ENCODE measurements around the gene TEN1. TPM values are rescaled to one million over a fixed set of nuclear protein-coding genes. Genes with fewer than 3 reads are reported as not detected.
A peak's percentile ranks its signal among the peaks of the same experiment; 100 is the strongest.

Gene TEN1
- total RNA-seq, 1 donor from 2014 or later, result 10.9 TPM

- DNase-seq (no peak), ATAC-seq (peak; percentile 34)
- intact Hi-C loops (cut with DNase I), result no loop called here
- peak overlapping the region; percentile 100 for H3K27ac ChIP-seq
- TF ChIP-seq, protein P1, sequence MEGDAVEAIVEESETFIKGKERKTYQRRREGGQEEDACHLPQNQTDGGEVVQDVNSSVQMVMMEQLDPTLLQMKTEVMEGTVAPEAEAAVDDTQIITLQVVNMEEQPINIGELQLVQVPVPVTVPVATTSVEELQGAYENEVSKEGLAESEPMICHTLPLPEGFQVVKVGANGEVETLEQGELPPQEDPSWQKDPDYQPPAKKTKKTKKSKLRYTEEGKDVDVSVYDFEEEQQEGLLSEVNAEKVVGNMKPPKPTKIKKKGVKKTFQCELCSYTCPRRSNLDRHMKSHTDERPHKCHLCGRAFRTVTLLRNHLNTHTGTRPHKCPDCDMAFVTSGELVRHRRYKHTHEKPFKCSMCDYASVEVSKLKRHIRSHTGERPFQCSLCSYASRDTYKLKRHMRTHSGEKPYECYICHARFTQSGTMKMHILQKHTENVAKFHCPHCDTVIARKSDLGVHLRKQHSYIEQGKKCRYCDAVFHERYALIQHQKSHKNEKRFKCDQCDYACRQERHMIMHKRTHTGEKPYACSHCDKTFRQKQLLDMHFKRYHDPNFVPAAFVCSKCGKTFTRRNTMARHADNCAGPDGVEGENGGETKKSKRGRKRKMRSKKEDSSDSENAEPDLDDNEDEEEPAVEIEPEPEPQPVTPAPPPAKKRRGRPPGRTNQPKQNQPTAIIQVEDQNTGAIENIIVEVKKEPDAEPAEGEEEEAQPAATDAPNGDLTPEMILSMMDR (IDR thresholded peaks at IDR 0.05), result no peak
- H3K4me3 ChIP-seq, result peak overlapping the region; percentile 93
- peaks cover 75% of the 10 kb centered on the region for H3K4me1 ChIP-seq
- H3K9me3 ChIP-seq, result no peaks in the 10 kb centered on the region
- no peaks in the 10 kb centered on the region for H3K27me3 ChIP-seq
- H3K36me3 ChIP-seq, result no peaks in the 10 kb centered on the region
Measured at GRCh38 chr17:75979705-75980187, 706 bp downstream of the TEN1 start.

- Histone ChIP-seq H3K9me3 (no peaks in the 10 kb centered on the region), H3K27me3 (no peaks in the 10 kb centered on the region), H3K36me3 (no peaks in the 10 kb centered on the region), H3K27ac (peak overlapping the region; percentile 100), H3K4me3 (peak overlapping the region; percentile 93), H3K4me1 (peaks cover 73% of the 10 kb centered on the region)
- no peak for ATAC-seq
- TF ChIP-seq, protein P1 (IDR thresholded peaks at IDR 0.05), result no peak
- intact Hi-C loops (cut with DNase I), result no loop called here
- DNase-seq, result peak; percentile 36
Measured at GRCh38 chr17:75980188-75981018, 1.4 kb downstream of the TEN1 start.

- H3K4me1 ChIP-seq, result peaks cover 65% of the 10 kb centered on the region
- H3K9me3 ChIP-seq, result no peaks in the 10 kb centered on the region
- TF ChIP-seq, protein P1 (IDR thresholded peaks at IDR 0.05), result no peak
- no peak for ATAC-seq
- intact Hi-C loops (cut with DNase I), result no loop called here
- no peaks in the 10 kb centered on the region for H3K27me3 ChIP-seq
- peak; percentile 17 for DNase-seq
- H3K4me3 ChIP-seq, result no peak overlapping the region
- no peaks in the 10 kb centered on the region for H3K36me3 ChIP-seq
- H3K27ac ChIP-seq, result peak overlapping the region; percentile 100
Measured at GRCh38 chr17:75981019-75981615, 2.1 kb downstream of the TEN1 start.

GRCh38 chr17:75983501-75984181 lies 4.6 kb downstream of the TEN1 start:
- TF ChIP-seq, protein P1 (IDR thresholded peaks at IDR 0.05), result no peak
- Histone ChIP-seq H3K4me3 (no peak overlapping the region), H3K27me3 (no peaks in the 10 kb centered on the region), H3K27ac (peak overlapping the region; percentile 63), H3K36me3 (no peaks in the 10 kb centered on the region), H3K9me3 (no peaks in the 10 kb centered on the region), H3K4me1 (peaks cover 43% of the 10 kb centered on the region)
- DNase-seq, result peak; percentile 72
- intact Hi-C loops (cut with DNase I), result no loop called here
- ATAC-seq, result peak; percentile 15

DNA sequence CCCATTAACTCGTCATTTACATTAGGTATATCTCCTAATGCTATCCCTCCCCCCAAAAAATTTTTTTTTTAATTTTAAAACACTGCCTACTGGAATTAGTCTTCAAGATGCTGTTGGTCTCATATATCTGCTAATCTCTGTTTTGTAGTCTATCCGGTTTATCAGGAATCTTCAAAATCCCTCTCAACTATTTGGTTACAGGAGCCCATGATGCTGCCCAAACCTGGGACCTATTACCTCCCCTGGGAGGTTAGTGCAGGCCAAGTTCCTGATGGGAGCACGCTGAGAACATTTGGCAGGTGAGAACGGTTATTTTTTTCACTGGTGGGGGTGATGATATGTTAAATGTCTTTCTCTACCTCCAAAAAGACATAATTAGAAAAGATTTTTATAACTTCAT lies 6.9 kb downstream of the TEN1 start:
- no peak overlapping the region for H3K4me3 ChIP-seq
- intact Hi-C loops (cut with DNase I), result no loop called here
- H3K9me3 ChIP-seq, result no peaks in the 10 kb centered on the region
- peaks cover 34% of the 10 kb centered on the region for H3K4me1 ChIP-seq
- no peaks in the 10 kb centered on the region for H3K36me3 ChIP-seq
- H3K27ac ChIP-seq, result no peak overlapping the region
- no peak for DNase-seq
- no peak for ATAC-seq
- H3K27me3 ChIP-seq, result no peaks in the 10 kb centered on the region
- TF ChIP-seq, protein P1 (IDR thresholded peaks at IDR 0.05), result no peak

Data from upper lobe of right lung (tissue), 1 donor.